Urinary bladder (tissue), 4 donors: Measurements from ENCODE around the gene SLC25A12. TPM values are rescaled to one million over a fixed set of nuclear protein-coding genes. Genes with fewer than 3 reads are reported as not detected.
"Not testable (repeated sequence)": the region's sequence is repeated elsewhere in the genome, so short reads cannot be mapped to it uniquely, and the experiment has no call there.

ENCODE experiments used
- DNase-seq: peaks from one replicate; pipeline ENCODE4 v3.0.0-alpha.2; 2015; ENCODE audit errors: extremely low spot score
- H3K27ac ChIP-seq: one replicate; pipeline ENCODE4 v1.5.1; 2013; ENCODE audit warnings: low read depth, mild to moderate bottlenecking, moderate library complexity
- H3K36me3 ChIP-seq: one replicate; pipeline ENCODE4 v1.6.1; 2013; ENCODE audit warnings: mild to moderate bottlenecking, moderate library complexity; ENCODE audit not compliant: insufficient read depth
- H3K4me1 ChIP-seq: one replicate; pipeline ENCODE4 v1.6.1; 2013; ENCODE audit warnings: mild to moderate bottlenecking, moderate library complexity; ENCODE audit not compliant: insufficient read depth
- H3K4me3 ChIP-seq: one replicate; pipeline ENCODE4 v1.5.1; 2013; ENCODE audit warnings: low read depth, low read length
- WGBS: extraction: QIAGEN DNeasy Blood & Tissue Kit; methylation state at CpG from one replicate; pipeline ENCODE4 v1.1.7; 2013; 5-methylcytosine and 5-hydroxymethylcytosine counted together
- polyA plus RNA-seq: library from polyadenylated mRNA; stranded (reverse); fragments of 200-250 nt; gene quantifications from one replicate; pipeline ENCODE4 v1.2.3, GENCODE V29; 2013
- total RNA-seq: library from RNA; depleted of rRNA; stranded (reverse); fragments of >200 nt; gene quantifications from one replicate; pipeline ENCODE4 v1.2.3, GENCODE V29; 2014
- donor health status: healthy with polysubstance abuse.
- donor health status: healthy.

Gene SLC25A12
- total and polyA plus RNA-seq, 2 donors, result 37.2 to 56.0 TPM

GRCh38 chr2:171909266-171909665, 15.2 kb upstream of the SLC25A12 start:
- 74% methylated on average over 3 of the region's 3 CpGs for WGBS

GRCh38 chr2:171908235-171908634, 14.2 kb upstream of the SLC25A12 start:
- Histone ChIP-seq H3K4me1 (no peaks in the 10 kb centered on the region), H3K36me3 (no peaks in the 10 kb centered on the region), H3K27ac (no peak overlapping the region), H3K4me3 (no peak overlapping the region)
- WGBS, result 93% methylated on average over 1 of the region's 1 CpG
- DNase-seq, result no peak

More at GRCh38 chr2:171909266-171909665, 15.2 kb upstream of the SLC25A12 start:
- H3K4me3 ChIP-seq, result no peak overlapping the region
- no peak overlapping the region for H3K27ac ChIP-seq
- no peaks in the 10 kb centered on the region for H3K36me3 ChIP-seq
- no peaks in the 10 kb centered on the region for H3K4me1 ChIP-seq
- no peak for DNase-seq

- WGBS, result 55% methylated on average over 2 of the region's 2 CpGs
- H3K27ac ChIP-seq, result no peak overlapping the region
- H3K4me1 ChIP-seq, result no peaks in the 10 kb centered on the region
- H3K4me3 ChIP-seq, result no peak overlapping the region
- DNase-seq, result no peak
- no peaks in the 10 kb centered on the region for H3K36me3 ChIP-seq
Measured at GRCh38 chr2:171902840-171903420, 8.9 kb upstream of the SLC25A12 start.

GRCh38 chr2:171899623-171900282, 5.7 kb upstream of the SLC25A12 start:
- not testable (repeated sequence) for H3K36me3 ChIP-seq, DNase-seq, H3K4me3 ChIP-seq, H3K4me1 ChIP-seq, H3K27ac ChIP-seq
- 96% methylated on average over 55 of the region's 58 CpGs for WGBS

- no peak for DNase-seq
- 59% methylated on average over 1 of the region's 1 CpG for WGBS
- no peaks in the 10 kb centered on the region for H3K4me1 ChIP-seq
- no peaks in the 10 kb centered on the region for H3K36me3 ChIP-seq
- H3K27ac ChIP-seq, result no peak overlapping the region
- H3K4me3 ChIP-seq, result no peak overlapping the region
Measured at GRCh38 chr2:171895786-171896185, 1.7 kb upstream of the SLC25A12 start.

GRCh38 chr2:171894612-171894947, 536 bp upstream of the SLC25A12 start:
- no peaks in the 10 kb centered on the region for H3K36me3 ChIP-seq
- H3K27ac ChIP-seq, result peak overlapping the region; percentile 42
- no peaks in the 10 kb centered on the region for H3K4me1 ChIP-seq
- peak; percentile 15 for DNase-seq
- 27% methylated on average over 10 of the region's 10 CpGs for WGBS
- H3K4me3 ChIP-seq, result peak overlapping the region; percentile 68

GRCh38 chr2:171893196-171893823, 734 bp downstream of the SLC25A12 start:
- no peak for DNase-seq
- H3K4me1 ChIP-seq, result no peaks in the 10 kb centered on the region
- WGBS, result 29% methylated on average over 7 of the region's 7 CpGs
- no peaks in the 10 kb centered on the region for H3K36me3 ChIP-seq
- H3K4me3 ChIP-seq, result peak overlapping the region; percentile 68
- H3K27ac ChIP-seq, result no peak overlapping the region

GRCh38 chr2:171889808-171890207, 4.2 kb downstream of the SLC25A12 start:
- H3K4me1 ChIP-seq, result no peaks in the 10 kb centered on the region
- 82% methylated on average over 1 of the region's 1 CpG for WGBS
- no peak overlapping the region for H3K4me3 ChIP-seq
- no peak overlapping the region for H3K27ac ChIP-seq
- DNase-seq, result no peak
- no peaks in the 10 kb centered on the region for H3K36me3 ChIP-seq

GRCh38 chr2:171889333-171889732, 4.7 kb downstream of the SLC25A12 start:
- Histone ChIP-seq H3K36me3 (no peaks in the 10 kb centered on the region), H3K27ac (no peak overlapping the region), H3K4me3 (no peak overlapping the region), H3K4me1 (no peaks in the 10 kb centered on the region)
- DNase-seq, result no peak
- 96% methylated on average over 2 of the region's 2 CpGs for WGBS

- Histone ChIP-seq H3K4me1 (no peaks in the 10 kb centered on the region), H3K27ac (no peak overlapping the region), H3K4me3 (no peak overlapping the region), H3K36me3 (no peaks in the 10 kb centered on the region)
- no peak for DNase-seq
- WGBS, result 91% methylated on average over 5 of the region's 5 CpGs
Measured at GRCh38 chr2:171883275-171883893, 10.7 kb downstream of the SLC25A12 start.

- Histone ChIP-seq H3K4me1 (peaks cover 2% of the 10 kb centered on the region), H3K4me3 (no peak overlapping the region), H3K27ac (no peak overlapping the region), H3K36me3 (no peaks in the 10 kb centered on the region)
- 55% methylated on average over 2 of the region's 2 CpGs for WGBS
- DNase-seq, result no peak
Measured at GRCh38 chr2:171882089-171882769, 11.8 kb downstream of the SLC25A12 start.

- peaks cover 2% of the 10 kb centered on the region for H3K4me1 ChIP-seq
- H3K4me3 ChIP-seq, result no peak overlapping the region
- no peak overlapping the region for H3K27ac ChIP-seq
- DNase-seq, result no peak
- no peaks in the 10 kb centered on the region for H3K36me3 ChIP-seq
- WGBS, result 94% methylated on average over 3 of the region's 3 CpGs
Measured at GRCh38 chr2:171880774-171881173, 13.3 kb downstream of the SLC25A12 start.

- no peaks in the 10 kb centered on the region for H3K36me3 ChIP-seq
- H3K27ac ChIP-seq, result no peak overlapping the region
- no peak overlapping the region for H3K4me3 ChIP-seq
- no peak for DNase-seq
- 54% methylated on average over 1 of the region's 1 CpG for WGBS
- H3K4me1 ChIP-seq, result peaks cover 2% of the 10 kb centered on the region
Measured at GRCh38 chr2:171879865-171880264, 14.2 kb downstream of the SLC25A12 start.
